Right lobe of liver (tissue), 6 donors: ENCODE data around the gene TMEM134. TPM values are rescaled to one million over a fixed set of nuclear protein-coding genes. Genes with fewer than 3 reads are reported as not detected.
"Not testable (repeated sequence)": the region's sequence is repeated elsewhere in the genome, so short reads cannot be mapped to it uniquely, and the experiment has no call there.

ENCODE experiments used
- ATAC-seq, 4 donors: fragments of 200-7000 bp; cut with Tn5 transposase; one replicate each; pipeline ENCODE4 v1.9.1; 2020; ENCODE audit warnings: mild to moderate bottlenecking in 4 of 4, moderate library complexity in 4 of 4
- DNase-seq, 3 donors: peaks; one replicate each; pipeline ENCODE4 v3.0.0-alpha.2; 2020
- H3K27ac ChIP-seq, 3 donors: fragments of 200-600 bp; one replicate each; pipeline ENCODE4 v1.8.0; 2022
- H3K27me3 ChIP-seq, 2 donors: fragments of 200-600 bp; one replicate each; pipeline ENCODE4 v1.8.0; 2022
- H3K36me3 ChIP-seq, 4 donors: fragments of 200-600 bp; sonication (generic) in 1 of 4; one replicate each; pipeline versions ENCODE4 v1.5.1 to v1.8.0; 2017 to 2022; ENCODE audit warnings: control low read depth in 1 of 4
- H3K4me1 ChIP-seq, 4 donors: fragments of 200-600 bp; sonication (generic) in 1 of 4; one replicate each; pipeline versions ENCODE4 v1.5.1 to v1.8.0; 2017 to 2022; ENCODE audit warnings: control low read depth in 1 of 4
- H3K4me3 ChIP-seq, 3 donors: fragments of 200-600 bp; one replicate each; pipeline ENCODE4 v1.8.0; 2022
- H3K9me3 ChIP-seq, 4 donors: fragments of 200-600 bp; sonication (generic) in 1 of 4; one replicate each; pipeline versions ENCODE4 v1.5.1 to v1.8.0; 2017 to 2022; ENCODE audit warnings: control low read depth in 1 of 4
- POLR2A ChIP-seq: fragments of 450-650 bp; IDR thresholded peaks from one replicate; pipeline ENCODE4 v1.6.1; 2017; ENCODE audit warnings: antibody characterized with exemption, mild to moderate bottlenecking
- WGBS: methylation state at CpG from one replicate; pipeline ENCODE4 v1.1.6; 2018; ENCODE audit warnings: low coverage, low lambda C conversion rate; ENCODE audit not compliant: insufficient coverage; ENCODE audit errors: missing lambda C conversion rate; 5-methylcytosine and 5-hydroxymethylcytosine counted together
- intact Hi-C, 2 donors: fragments of 100-400 bp; cut with DNase I; formaldehyde crosslinking; loops; one replicate each; pipeline versions ENCODE4 v1.11.2 to v1.14.1; 2022
- total RNA-seq, 6 experiments: library from RNA; depleted of rRNA in 2 of 6; stranded (reverse); fragments of >200 nt in 2 of 6; fragmentation: NEBNext Ultra II Directional in 3 of 6; extraction: Animal tissue kit (Norgen Biotek cat#: 25700) in 3 of 6; gene quantifications; one replicate each; pipeline versions ENCODE4 v1.1.0 to v1.2.4, GENCODE V29; 2016 to 2023
- TF ChIP-seq, protein P1 (sequence below), 4 donors: fragments of 200-600 bp in 3 of 4; fragments of 450-650 bp in 1 of 4; IDR thresholded peaks; one replicate each; pipeline versions ENCODE4 v1.5.1 to v1.8.0; 2016 to 2022; ENCODE audit warnings: antibody characterized with exemption in 4 of 4, mild to moderate bottlenecking in 2 of 4
- donor health status: DM: no; HTN: yes; CAD: no.
- donor health status: DM: no; HTN: no; CAD: no.
- donor health status: DM: no; HTN: no; CAD: no.
- donor health status: DM: no; HTN: yes; CAD: no.
- donor health status: DM: no; HTN: yes; CAD: no.

Gene TMEM134
- total RNA-seq, 6 experiments from 2014 or later: 29.1 to 133 (median 40.9) TPM

DNA sequence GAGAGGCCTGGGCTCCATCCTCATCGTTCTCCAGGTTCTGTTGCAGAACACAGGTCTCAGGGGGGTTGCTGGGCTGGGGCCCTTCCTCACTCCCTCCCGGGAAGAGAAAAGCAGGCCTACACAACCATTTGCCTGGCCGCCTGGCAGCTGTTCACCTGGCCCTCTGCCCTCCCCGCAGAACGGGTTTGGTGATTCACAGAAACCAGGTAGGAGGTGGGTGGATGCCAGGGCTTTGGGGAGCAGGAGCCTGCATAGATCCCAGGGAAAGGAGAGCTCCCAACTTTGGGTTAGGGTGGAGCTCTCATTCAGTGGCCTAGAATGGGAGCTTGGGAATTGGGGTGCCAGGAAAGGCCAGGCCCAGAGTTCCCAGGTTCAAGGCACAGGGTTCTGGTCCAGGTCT is 995 bp downstream of the TMEM134 start:
- 0% methylated on average over 2 of the region's 5 CpGs for WGBS
- H3K27ac ChIP-seq: peak overlapping the region; percentile 62 to 87 (median 85)
- TF ChIP-seq POLR2A: peak; percentile 51
- TF ChIP-seq, protein P1, sequence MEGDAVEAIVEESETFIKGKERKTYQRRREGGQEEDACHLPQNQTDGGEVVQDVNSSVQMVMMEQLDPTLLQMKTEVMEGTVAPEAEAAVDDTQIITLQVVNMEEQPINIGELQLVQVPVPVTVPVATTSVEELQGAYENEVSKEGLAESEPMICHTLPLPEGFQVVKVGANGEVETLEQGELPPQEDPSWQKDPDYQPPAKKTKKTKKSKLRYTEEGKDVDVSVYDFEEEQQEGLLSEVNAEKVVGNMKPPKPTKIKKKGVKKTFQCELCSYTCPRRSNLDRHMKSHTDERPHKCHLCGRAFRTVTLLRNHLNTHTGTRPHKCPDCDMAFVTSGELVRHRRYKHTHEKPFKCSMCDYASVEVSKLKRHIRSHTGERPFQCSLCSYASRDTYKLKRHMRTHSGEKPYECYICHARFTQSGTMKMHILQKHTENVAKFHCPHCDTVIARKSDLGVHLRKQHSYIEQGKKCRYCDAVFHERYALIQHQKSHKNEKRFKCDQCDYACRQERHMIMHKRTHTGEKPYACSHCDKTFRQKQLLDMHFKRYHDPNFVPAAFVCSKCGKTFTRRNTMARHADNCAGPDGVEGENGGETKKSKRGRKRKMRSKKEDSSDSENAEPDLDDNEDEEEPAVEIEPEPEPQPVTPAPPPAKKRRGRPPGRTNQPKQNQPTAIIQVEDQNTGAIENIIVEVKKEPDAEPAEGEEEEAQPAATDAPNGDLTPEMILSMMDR (IDR thresholded peaks at IDR 0.05): no peak
- DNase-seq (peak; percentile 85 to 92 (median 86)), ATAC-seq (peak; percentile 5 to 31 (median 8))
- peak overlapping the region; percentile 90 to 96 (median 95) for H3K4me3 ChIP-seq
- no peaks in the 10 kb centered on the region for H3K36me3 ChIP-seq
- H3K9me3 ChIP-seq: no peaks in the 10 kb centered on the region
- H3K4me1 ChIP-seq: peaks cover 0 to 39% (median 16%) of the 10 kb centered on the region in 4 donors
- no peaks in the 10 kb centered on the region for H3K27me3 ChIP-seq
- intact Hi-C loops: loop anchor here in 1 of 2 donors (5.0 kb wide), 1 partner anchor 39 kb away; the partner anchor contains the start of genes CDK2AP2 and PITPNM1

DNA sequence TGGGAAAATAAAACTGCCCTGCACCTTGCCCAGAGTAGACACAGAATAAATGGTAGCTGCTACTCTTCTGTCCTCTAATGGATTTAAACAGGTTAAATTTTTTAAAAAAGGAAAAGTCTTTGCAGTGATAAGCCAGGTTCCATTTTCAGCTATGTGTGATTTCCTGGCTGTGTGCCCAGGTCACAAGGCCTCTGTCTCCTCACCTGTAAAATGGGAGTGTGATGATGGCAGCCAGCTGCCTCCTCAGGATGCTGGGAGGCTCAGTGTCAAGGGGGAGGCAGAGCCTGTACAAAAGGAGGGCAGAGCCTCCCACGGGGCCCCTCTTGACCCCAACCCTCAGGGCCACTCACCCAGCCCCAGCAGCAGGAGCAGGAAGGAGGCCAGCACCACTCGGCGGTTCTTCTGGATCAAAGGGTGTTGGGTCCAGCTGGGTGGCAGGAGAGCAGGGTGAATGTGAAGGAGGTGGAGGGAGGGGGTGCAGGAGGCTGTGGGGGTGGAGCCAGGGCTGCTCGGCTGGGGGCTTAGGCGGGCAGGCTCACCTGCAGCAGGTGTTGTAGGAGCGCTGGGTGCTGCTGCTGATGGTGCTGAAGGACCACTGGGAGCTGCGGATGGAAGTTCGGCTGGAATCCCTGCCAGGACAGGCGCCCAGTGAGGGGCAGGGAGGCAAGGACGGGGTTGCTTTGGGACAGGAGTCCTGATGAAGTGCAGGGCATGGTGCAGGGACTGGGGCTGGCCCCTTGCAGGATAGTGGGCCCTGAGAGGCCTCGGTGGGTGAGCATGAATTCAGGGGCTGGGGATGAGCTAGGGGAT is 1.9 kb downstream of the TMEM134 start:
- Histone ChIP-seq H3K9me3 (no peaks in the 10 kb centered on the region), H3K27ac (peak overlapping the region in 2 of 3 donors; percentile 62 to 94), H3K36me3 (no peaks in the 10 kb centered on the region), H3K4me3 (no peak overlapping the region), H3K27me3 (no peaks in the 10 kb centered on the region), H3K4me1 (peaks cover 0 to 39% (median 16%) of the 10 kb centered on the region in 4 donors)
- 68% methylated on average over 9 of the region's 11 CpGs for WGBS
- TF ChIP-seq POLR2A: no peak
- TF ChIP-seq, protein P1 (IDR thresholded peaks at IDR 0.05): no peak
- intact Hi-C loops: loop anchor here in 1 of 2 donors (5.0 kb wide), 1 partner anchor 40 kb away; the partner anchor contains the start of genes CDK2AP2 and PITPNM1
- ATAC-seq (no peak), DNase-seq (no peak)

DNA sequence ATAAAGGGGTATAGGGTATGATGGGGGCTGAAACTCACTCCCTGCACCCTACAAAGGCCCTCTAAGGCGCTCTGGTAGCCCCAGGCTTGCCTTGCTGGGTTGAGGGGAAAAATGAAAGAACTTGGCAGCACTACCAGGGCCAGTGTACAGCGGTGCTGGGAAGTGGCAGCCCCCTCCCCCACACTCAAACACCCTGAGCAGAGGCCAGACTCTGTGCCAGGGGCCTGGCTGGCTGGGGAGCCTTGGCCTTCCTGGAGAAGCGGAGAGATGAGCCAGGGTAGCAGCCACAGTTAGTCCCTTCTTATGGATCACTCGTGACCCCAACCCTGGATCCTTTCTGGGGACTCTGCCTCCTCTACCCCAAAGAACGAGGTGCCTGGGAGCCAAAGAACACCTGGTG is 2.7 kb downstream of the TMEM134 start:
- no peaks in the 10 kb centered on the region for H3K36me3 ChIP-seq
- 67% methylated on average over 1 of the region's 5 CpGs for WGBS
- no peaks in the 10 kb centered on the region for H3K27me3 ChIP-seq
- H3K4me3 ChIP-seq: no peak overlapping the region
- DNase-seq (peak in 1 of 3 donors; percentile 58), ATAC-seq (peak in 2 of 4 donors; percentile 1 to 2)
- no peaks in the 10 kb centered on the region for H3K9me3 ChIP-seq
- no peak for TF ChIP-seq POLR2A
- TF ChIP-seq, protein P1 (IDR thresholded peaks at IDR 0.05): no peak
- peaks cover 0 to 39% (median 16%) of the 10 kb centered on the region in 4 donors for H3K4me1 ChIP-seq
- intact Hi-C loops: loop anchor here in 1 of 2 donors (5.0 kb wide), 1 partner anchor 41 kb away; the partner anchor contains the start of genes CDK2AP2 and PITPNM1
- peak overlapping the region in 1 of 3 donors; percentile 94 for H3K27ac ChIP-seq

DNA sequence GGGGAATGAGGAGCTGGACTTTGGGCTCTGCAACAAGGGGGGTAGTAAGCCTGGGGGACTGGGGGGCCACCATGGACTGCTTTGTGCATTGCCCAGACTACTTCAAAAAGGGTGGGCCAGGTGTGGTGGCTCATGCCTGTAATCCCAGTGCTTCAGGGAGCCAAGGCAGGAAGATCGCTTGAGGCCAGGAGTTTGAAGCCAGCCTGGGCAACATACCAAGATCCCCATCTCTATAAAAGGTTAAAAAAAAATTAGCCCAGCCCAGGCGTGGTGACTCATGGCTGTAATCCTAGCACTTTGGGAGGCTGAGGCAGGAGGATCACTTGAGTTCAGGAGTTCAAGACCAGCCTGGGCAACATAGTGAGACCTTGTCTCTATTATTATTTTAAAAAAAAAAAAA is 3.5 kb downstream of the TMEM134 start:
- DNase-seq, H3K9me3 ChIP-seq, H3K36me3 ChIP-seq, ATAC-seq, H3K27me3 ChIP-seq: not testable (repeated sequence)
- Histone ChIP-seq H3K27ac (peak overlapping the region in 1 of 3 donors; percentile 94), H3K4me3 (peak overlapping the region; percentile 66 to 83 (median 70)), H3K4me1 (peaks cover 0 to 39% (median 16%) of the 10 kb centered on the region in 4 donors)
- WGBS: 40% methylated on average over 2 of the region's 2 CpGs
- intact Hi-C loops: loop anchor here in 1 of 2 donors (5.0 kb wide), 1 partner anchor 42 kb away; the partner anchor contains the start of genes CDK2AP2 and PITPNM1

DNA sequence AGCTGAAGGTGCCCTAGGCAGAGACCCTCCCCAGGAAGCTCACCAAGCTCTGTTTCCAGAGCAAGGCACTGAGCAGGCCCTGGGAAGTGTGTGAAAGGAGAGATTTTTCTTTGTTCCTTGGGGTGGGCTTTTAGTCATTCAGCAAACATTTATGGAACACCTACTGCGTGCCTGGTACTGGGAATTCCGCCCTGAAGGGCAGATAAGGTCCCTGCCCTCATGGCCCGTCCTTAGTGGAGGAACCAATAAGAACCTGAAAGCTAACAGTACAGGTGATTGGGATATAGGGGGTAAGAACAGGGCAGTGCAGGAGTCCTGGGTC is 3.9 kb downstream of the TMEM134 start:
- Histone ChIP-seq H3K27me3 (no peaks in the 10 kb centered on the region), H3K9me3 (no peaks in the 10 kb centered on the region), H3K36me3 (no peaks in the 10 kb centered on the region), H3K27ac (peak overlapping the region; percentile 71 to 94 (median 94)), H3K4me3 (peak overlapping the region; percentile 66 to 83 (median 70)), H3K4me1 (peaks cover 0 to 39% (median 16%) of the 10 kb centered on the region in 4 donors)
- WGBS: 26% methylated on average over 3 of the region's 3 CpGs
- DNase-seq (no peak), ATAC-seq (no peak)
- intact Hi-C loops: loop anchor here in 1 of 2 donors (5.0 kb wide), 1 partner anchor 42 kb away; the partner anchor contains the start of genes CDK2AP2 and PITPNM1
- no peak for TF ChIP-seq POLR2A
- TF ChIP-seq, protein P1 (IDR thresholded peaks at IDR 0.05): no peak
